Measurements from ENCODE around the gene SCEL.

- no peak for TF ChIP-seq EP300 (IDR thresholded peaks at IDR 0.05)
- TF ChIP-seq CTCF (IDR thresholded peaks at IDR 0.05), result peak; percentile 32 to 48 (median 40)
- TF ChIP-seq POLR2AphosphoS5 (IDR thresholded peaks at IDR 0.05), result no peak
- TF ChIP-seq POLR2A (IDR thresholded peaks at IDR 0.05; ENCODE audit: low read depth), result no peak
Measured at GRCh38 chr13:77492982-77493381, 42.5 kb upstream of the SCEL start.

Data from esophagus muscularis mucosa (tissue), 4 donors.